Endothelial cell of hepatic sinusoid (primary cell): ENCODE data around the gene CTXND2.
"Not testable (repeated sequence)": the region's sequence is repeated elsewhere in the genome, so short reads cannot be mapped to it uniquely, and the experiment has no call there.

ENCODE experiments used
- in situ Hi-C: cut with HindIII; loops from 2 replicates; pipeline ENCODE4 v1.10.0; 2017; ENCODE audit warnings: low sequenced_read_pairs

The CTXND2 gene

GRCh38 chr1:150890033-150890416, 3.1 kb downstream of the CTXND2 start:
- in situ Hi-C loops: loop anchor here (5.0 kb wide), 1 partner anchor 68 kb away; no protein-coding TSS in a partner anchor

DNA sequence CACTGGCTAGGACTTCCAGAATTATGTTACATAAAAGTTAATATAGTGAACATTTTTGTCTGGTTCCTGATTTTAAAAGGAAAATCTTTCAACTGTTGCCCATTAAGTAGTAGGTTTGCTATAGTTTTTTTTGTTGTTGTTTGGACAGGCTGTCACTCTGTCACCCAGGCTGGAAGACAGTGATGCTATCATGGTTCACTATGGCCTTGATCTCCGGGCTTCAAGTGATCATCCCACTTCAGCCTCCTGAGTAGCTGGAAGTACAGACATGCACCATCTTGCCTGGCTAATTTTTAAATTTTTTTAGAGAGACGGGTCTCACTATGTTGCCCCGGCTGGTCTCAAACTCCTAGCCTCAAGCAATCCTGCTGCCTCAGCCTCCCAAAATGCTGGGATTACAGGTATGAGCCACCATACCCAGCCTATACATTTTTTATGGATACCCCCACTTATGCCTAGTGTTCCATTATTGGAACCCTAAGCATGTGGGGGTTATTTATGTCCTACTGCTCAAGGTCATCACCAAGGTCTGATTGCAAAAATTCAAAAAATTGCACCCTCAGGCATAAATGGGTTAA, 6.5 kb downstream of the CTXND2 start:
- in situ Hi-C loops: loop anchor here (5.0 kb wide), 1 partner anchor 71 kb away; no protein-coding TSS in a partner anchor

- in situ Hi-C loops: no loop called here
Observed at GRCh38 chr1:150895618-150896017, 8.7 kb downstream of the CTXND2 start.

DNA sequence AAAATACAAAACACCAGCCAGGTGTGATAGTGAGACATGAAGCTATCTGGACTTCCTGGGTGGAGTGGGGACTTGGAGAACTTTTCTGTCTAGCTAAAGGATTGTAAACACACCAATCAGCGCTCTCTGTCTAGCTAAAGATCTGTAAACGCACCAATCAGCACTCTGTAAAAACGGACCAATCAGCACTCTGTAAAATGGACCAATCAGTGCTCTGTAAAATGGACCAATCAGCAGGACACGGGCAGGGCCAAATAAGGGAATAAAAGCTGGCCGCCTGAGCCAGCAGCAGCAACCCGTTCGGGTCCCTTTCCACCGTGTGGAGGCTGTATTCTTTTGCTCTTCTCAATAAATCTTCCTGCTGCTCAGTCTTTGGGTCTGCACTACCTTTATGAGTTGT, 12.9 kb downstream of the CTXND2 start:
- in situ Hi-C loops: not testable (repeated sequence)

DNA sequence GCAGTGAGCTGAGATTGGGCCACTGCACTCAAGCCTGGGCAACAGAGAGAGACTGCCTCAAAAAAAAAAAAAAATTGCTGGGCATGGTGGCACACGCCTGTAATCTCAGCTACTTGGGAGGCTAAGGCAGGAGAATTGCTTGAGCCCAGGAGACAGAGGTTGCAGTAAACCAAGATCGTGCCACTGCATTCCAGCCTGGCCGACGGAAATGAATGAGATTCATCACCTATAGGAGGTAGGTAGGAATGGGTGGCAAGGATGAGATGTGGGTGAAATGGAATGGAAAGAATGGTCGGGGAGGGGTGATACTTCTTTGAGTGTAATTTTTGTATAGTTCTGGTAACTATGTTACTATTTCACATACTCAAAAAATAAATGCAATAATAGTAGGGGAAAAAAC, 15.4 kb downstream of the CTXND2 start:
- in situ Hi-C loops: no loop called here

GRCh38 chr1:150902751-150903150, 15.8 kb downstream of the CTXND2 start:
- in situ Hi-C loops: no loop called here

DNA sequence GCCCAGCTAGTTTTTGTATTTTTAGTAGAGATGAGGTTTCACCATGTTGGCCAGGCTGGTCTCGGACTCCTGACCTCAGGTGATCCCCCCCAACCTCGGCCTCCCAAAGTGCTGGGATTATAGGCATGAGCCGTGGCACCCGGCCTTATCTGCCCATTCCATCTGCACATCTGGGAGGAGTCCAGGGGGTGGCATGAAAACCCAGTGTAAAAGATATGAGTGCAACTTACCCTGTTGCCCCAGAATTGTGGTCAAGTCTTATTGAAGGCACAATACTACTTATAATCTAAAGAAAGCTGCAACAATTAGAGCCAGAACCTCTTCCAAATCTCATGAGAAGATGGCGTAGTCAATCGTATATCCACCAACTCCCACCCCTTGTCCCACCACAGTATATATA, 18.4 kb downstream of the CTXND2 start:
- in situ Hi-C loops: no loop called here

DNA sequence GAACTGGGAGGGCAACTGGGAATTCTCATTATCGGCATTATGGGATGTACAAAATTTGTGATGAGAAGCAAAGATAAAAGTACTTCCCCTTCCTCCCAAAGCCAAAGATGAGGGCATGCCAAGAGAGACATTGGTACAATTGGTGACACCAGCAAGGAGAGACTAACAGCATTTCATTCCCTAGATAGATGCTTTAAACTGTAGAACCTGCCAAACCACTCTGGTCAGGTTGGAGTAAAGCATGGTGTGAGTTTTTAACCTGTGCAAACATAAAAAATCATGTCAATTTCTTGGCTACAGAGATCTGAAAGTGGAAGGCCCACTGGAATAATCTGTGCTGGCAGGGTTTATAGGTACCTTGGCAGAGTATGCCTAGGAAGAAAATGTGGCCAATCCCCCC, 19.4 kb downstream of the CTXND2 start:
- in situ Hi-C loops: no loop called here

GRCh38 chr1:150906813-150907212, 19.9 kb downstream of the CTXND2 start:
- in situ Hi-C loops: no loop called here

DNA sequence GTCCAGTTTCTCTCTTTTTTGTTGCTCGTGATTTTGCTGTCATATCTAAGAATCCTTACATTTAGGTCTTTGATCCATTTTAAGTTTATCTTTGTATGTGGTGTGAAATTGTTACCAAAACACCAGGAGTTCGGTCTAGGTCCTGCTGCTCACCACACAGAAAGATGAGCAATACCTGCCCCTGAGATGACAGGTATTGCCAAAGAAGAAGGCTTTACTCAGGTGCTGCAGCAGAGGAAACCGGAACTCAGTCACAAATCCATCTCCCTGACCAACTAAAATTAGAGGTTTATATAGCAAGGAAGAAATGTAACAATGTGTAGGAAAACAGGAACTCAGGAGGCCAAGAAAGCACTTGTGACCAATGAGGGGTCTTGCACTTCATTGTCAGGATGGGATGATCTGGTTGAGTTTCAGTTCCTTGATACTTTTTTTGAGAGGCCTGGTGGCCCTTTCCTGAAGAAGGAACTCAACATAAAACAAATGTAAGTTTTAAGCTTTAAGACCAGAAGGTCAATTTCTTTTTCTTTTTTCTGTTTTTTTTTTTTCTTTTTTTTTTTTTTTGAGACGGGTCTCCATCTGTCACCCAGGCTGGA, 22.7 kb downstream of the CTXND2 start:
- in situ Hi-C loops: no loop called here

DNA sequence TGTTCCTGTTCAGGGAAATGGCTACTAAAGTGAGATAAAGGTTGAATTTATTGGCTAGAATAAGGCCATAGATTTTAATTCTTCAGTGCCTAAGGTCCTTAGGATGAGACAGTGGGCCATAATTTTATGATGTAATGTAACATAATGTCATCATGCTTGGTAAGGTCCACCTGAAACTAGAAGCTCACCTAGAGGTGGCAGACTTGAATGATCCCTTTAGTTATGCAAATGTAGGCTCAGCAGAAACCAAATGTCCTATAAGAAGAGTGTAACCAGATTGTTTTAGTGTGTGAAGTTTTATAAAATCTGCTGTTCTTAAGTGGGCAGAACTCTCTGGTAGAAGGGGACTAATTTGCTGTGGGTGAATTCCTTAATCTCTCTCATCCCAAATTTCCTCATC, 25.7 kb downstream of the CTXND2 start:
- in situ Hi-C loops: no loop called here

- in situ Hi-C loops: no loop called here
Observed at GRCh38 chr1:150917387-150917786, 30.5 kb downstream of the CTXND2 start.

DNA sequence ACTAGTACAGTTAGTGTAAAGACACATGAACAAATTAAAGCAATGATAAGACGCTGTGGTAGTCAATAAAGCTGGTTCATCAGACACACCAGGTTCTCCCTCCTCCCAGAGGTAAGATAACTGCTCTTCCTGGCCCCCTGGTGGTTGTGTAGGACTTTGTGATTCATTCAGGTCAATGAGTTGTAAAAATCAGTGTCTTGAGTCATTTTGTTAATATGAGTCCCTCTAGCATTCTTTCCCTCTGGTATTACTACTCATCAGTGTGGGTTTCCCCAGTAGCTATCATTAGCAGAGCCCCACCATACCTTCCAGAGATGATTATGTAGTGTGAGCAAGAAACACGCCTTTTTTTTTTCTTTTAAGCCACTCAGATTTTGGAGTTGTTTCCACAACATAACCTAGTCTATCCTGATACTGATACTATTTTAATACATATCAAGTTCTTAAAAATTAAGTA, 35.6 kb downstream of the CTXND2 start:
- in situ Hi-C loops: no loop called here

DNA sequence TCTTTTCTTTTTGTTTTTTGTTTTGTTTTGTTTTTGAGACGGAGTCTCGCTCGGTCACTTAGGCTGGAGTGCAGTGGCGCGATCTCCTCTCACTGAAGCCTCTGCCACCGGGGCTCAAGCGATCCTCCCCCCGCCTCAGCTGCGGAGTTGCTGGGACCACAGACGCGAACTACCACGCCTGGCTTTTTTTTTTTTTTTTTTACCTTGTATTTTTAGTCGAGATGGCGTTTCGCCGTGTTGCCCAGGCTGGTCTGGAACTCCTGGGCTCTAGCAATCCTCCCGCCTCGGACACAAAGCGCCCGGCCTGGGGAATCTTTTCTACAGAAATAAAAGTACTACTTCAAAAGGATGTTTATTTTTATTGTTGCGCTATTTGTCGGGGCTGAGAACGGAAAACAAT, 38.1 kb downstream of the CTXND2 start:
- in situ Hi-C loops: no loop called here

DNA sequence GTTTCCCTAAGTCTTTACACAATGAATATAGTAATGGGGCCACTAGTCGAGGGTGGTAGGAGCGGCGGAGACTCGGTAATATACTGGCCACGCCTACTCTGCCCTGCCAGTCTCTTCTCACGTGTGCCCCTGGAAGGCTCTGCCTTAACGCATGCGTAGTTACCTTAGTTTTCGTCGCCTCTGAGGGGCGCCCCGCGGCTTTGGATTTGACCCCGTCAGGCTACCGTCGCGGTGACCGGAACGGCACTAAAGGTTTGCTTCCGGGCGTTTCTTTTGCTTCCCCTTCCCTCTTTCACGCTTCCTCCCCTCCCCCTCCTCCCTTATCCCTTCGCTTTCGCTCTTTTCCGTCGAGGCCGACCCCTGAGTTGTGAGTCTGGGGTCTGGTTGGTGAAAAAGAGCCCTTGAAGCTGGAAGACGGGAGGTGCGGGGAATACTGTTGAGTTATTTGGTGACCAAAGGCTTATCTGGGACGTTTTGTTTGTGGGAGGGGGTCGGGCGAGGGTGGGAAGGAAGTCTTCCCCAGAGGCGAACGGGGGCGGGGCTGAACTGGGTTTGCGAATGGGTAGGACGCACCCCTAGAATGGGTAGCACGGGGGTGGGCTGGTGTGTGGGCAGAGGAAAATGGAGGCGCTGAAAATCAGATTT, 39.3 kb downstream of the CTXND2 start, which contains the start of gene SETDB1:
SETDB1 (plus strand) TSS at position 267 of the 645 bp plus-strand sequence. CDS start 1,352 bp downstream, outside the sequence.
- in situ Hi-C loops: no loop called here

- in situ Hi-C loops: no loop called here
Observed at GRCh38 chr1:150927624-150928023, 40.7 kb downstream of the CTXND2 start.

DNA sequence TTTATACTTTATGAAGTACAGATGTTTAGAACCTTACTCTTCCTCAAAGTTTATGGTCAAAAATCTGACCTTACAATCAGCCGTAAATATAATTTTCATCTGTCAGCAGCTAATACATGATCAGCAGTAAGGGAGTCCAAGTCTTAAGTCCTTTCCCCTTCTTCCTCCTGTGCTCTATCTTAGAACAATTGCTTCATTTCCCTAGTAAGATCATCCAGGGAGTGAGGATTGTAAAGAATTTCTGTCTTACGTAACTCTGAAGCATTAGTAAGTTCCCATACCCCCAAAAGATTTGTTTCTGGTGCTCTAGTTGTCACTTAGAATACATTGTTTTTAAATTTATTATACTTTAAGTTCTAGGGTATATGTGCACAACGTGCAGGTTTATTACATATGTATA, 41.4 kb downstream of the CTXND2 start:
- in situ Hi-C loops: no loop called here

DNA sequence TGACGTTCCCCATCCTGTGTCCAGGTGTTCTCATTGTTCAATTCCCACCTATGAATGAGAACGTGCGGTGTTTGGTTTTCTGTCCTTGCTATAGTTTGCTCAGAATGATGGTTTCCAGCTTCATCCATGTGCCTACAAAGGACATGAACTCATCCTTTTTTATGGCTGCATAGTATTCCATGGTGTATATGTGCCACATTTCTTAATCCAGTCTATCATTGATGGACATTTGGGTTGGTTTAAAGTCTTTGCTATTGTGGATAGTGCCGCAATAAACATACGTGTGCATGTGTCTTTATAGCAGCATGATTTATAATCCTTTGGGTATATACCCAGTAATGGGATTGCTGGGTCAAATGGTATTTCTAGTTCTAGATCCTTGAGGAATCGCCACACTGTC, 41.8 kb downstream of the CTXND2 start:
- in situ Hi-C loops: not testable (repeated sequence)

- in situ Hi-C loops: no loop called here
Observed at GRCh38 chr1:150931773-150932172, 44.8 kb downstream of the CTXND2 start.

DNA sequence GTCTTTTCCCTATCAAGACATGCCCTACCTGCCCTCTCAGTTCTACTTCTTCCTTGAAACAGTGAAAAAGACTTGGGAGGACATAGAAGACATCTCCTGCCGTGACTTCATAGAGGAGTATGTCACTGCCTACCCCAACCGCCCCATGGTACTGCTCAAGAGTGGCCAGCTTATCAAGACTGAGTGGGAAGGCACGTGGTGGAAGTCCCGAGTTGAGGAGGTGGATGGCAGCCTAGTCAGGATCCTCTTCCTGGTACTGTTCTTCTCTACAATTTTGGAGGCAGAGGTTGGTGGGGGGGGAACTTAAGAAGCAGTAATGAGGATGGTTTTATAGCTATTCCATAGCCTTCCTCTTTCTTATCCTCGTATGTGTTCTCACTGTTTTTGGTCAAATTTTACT, 57.9 kb downstream of the CTXND2 start:
- in situ Hi-C loops: loop anchor here (5.0 kb wide), 1 partner anchor 37 kb away; the partner anchor contains the start of gene ANXA9

DNA sequence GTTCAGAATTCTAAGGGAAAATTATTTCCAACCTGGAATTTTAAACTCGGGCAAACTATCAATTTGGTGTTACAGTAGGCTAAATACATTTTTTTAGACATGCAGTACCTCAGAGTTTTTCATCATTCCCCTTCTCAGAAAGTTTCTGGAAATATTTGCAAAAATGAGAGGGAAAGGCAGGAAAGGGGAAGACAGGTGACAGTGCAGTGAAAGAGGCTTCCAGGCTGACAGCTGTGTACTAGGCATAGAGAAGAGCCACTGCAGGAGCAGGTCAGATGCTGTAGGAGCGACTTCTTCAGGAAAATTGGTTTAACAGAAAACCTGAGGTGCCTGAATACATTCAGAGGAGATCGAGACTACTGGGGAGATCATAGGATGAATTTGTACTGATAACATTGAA, 67.8 kb downstream of the CTXND2 start:
- in situ Hi-C loops: no loop called here

GRCh38 chr1:150955280-150955679, 68.3 kb downstream of the CTXND2 start:
- in situ Hi-C loops: no loop called here
